CD14-positive monocyte (primary cell): Measurements from ENCODE around the gene SCN8A. TPM values are rescaled to one million over a fixed set of nuclear protein-coding genes. Genes with fewer than 3 reads are reported as not detected.

Experiments
- DNase-seq, 3 donors: peaks; one replicate each; pipeline ENCODE4 v3.0.0-alpha.2; 2011 to 2022
- H2AFZ ChIP-seq: 2 replicates; pipeline ENCODE4 v1.6.0; 2012; ENCODE audit warnings: mild to moderate bottlenecking, low read depth, low read length, inconsistent platforms; ENCODE audit not compliant: insufficient read depth, poor library complexity, severe bottlenecking
- H3K27ac ChIP-seq, 2 donors: 1 replicate in 1 of 2; 2 replicates in 1 of 2; pipeline ENCODE4 v1.5.1; 2012 to 2013; ENCODE audit warnings: low read length in 2 of 2, control low read depth in 1 of 2, inconsistent platforms in 1 of 2, low read depth in 1 of 2, mild to moderate bottlenecking in 1 of 2
- H3K27me3 ChIP-seq, 2 donors: one replicate each; pipeline versions ENCODE4 v1.6.0 to v1.6.1; 2011 to 2013; ENCODE audit warnings: low read length in 2 of 2; ENCODE audit not compliant: control insufficient read depth in 2 of 2, insufficient read depth in 2 of 2
- H3K36me3 ChIP-seq, 2 donors: replicated peaks in 1 of 2; 1 replicate in 1 of 2; 2 replicates in 1 of 2; pipeline versions ENCODE4 v1.5.1 to v1.6.1; 2012 to 2013; ENCODE audit warnings: low read length in 2 of 2, control low read depth in 1 of 2, inconsistent platforms in 1 of 2, mild to moderate bottlenecking in 1 of 2; ENCODE audit not compliant: insufficient read depth in 2 of 2, control insufficient read depth in 1 of 2
- H3K4me1 ChIP-seq, 2 donors: 1 replicate in 1 of 2; 2 replicates in 1 of 2; pipeline versions ENCODE4 v1.5.1 to v1.6.1; 2012 to 2013; ENCODE audit warnings: low read length in 2 of 2, control low read depth in 1 of 2, inconsistent platforms in 1 of 2, mild to moderate bottlenecking in 1 of 2, moderate library complexity in 1 of 2; ENCODE audit not compliant: insufficient read depth in 2 of 2, control insufficient read depth in 1 of 2
- H3K4me2 ChIP-seq: replicated peaks from 2 replicates; pipeline ENCODE3; 2012; ENCODE audit warnings: low read length, moderate library complexity, mild to moderate bottlenecking; ENCODE audit not compliant: poor library complexity, severe bottlenecking; ENCODE audit errors: extremely low read depth
- H3K4me3 ChIP-seq, 3 experiments: fragments of 200-600 bp in 1 of 3; sonication (generic) in 1 of 3; replicated peaks in 1 of 3; 1 replicate in 2 of 3; 2 replicates in 1 of 3; pipeline ENCODE4 v1.5.1; 2011 to 2013; ENCODE audit warnings: low read length in 3 of 3, mild to moderate bottlenecking in 3 of 3, control low read depth in 2 of 3, low read depth in 2 of 3, inconsistent platforms in 1 of 3, moderate library complexity in 1 of 3
- H3K79me2 ChIP-seq: 2 replicates; pipeline ENCODE4 v1.6.0; 2012; ENCODE audit warnings: mild to moderate bottlenecking, control low read depth, inconsistent platforms, low read length, moderate library complexity; ENCODE audit not compliant: insufficient read depth
- H3K9ac ChIP-seq: 2 replicates; pipeline ENCODE4 v1.6.0; 2017; ENCODE audit warnings: low read length, mild to moderate bottlenecking; ENCODE audit not compliant: insufficient read depth, poor library complexity, severe bottlenecking
- H3K9me3 ChIP-seq, 2 donors: replicated peaks in 1 of 2; 1 replicate in 1 of 2; 2 replicates in 1 of 2; pipeline versions ENCODE4 v1.5.1 to v1.6.1; 2012 to 2013; ENCODE audit warnings: low read length in 2 of 2, control low read depth in 1 of 2; ENCODE audit not compliant: control insufficient read depth in 1 of 2, insufficient read depth in 1 of 2
- H4K20me1 ChIP-seq: 2 replicates; pipeline ENCODE4 v1.6.0; 2012; ENCODE audit warnings: mild to moderate bottlenecking, low read length, control low read depth, moderate library complexity; ENCODE audit not compliant: insufficient read depth
- H3K27ac Mint-ChIP-seq, 7 donors: one replicate each; pipeline ENCODE4 v1.8.0; 2020; ENCODE audit warnings: mild to moderate bottlenecking in 7 of 7, mixed read lengths in 7 of 7, moderate library complexity in 6 of 7, inconsistent platforms in 2 of 7
- H3K27me3 Mint-ChIP-seq, 3 donors: one replicate each; pipeline ENCODE4 v1.8.0; 2021 to 2022; ENCODE audit warnings: low read depth in 3 of 3, mild to moderate bottlenecking in 3 of 3, mixed read lengths in 3 of 3, moderate library complexity in 3 of 3, inconsistent platforms in 1 of 3
- H3K36me3 Mint-ChIP-seq, 2 donors: one replicate each; pipeline ENCODE4 v1.8.0; 2020; ENCODE audit warnings: mixed read lengths in 2 of 2, inconsistent platforms in 1 of 2, mild to moderate bottlenecking in 1 of 2
- H3K4me1 Mint-ChIP-seq: one replicate; pipeline ENCODE4 v1.8.0; 2020; ENCODE audit warnings: mild to moderate bottlenecking, mixed read lengths
- H3K4me3 Mint-ChIP-seq, 2 donors: one replicate each; pipeline ENCODE4 v1.8.0; 2020; ENCODE audit warnings: mild to moderate bottlenecking in 2 of 2, mixed read lengths in 2 of 2, moderate library complexity in 1 of 2
- H3K9me3 Mint-ChIP-seq, 7 donors: one replicate each; pipeline ENCODE4 v1.8.0; 2020 to 2022; ENCODE audit warnings: mixed read lengths in 7 of 7, mild to moderate bottlenecking in 6 of 7, moderate library complexity in 6 of 7, inconsistent platforms in 2 of 7
- CTCF ChIP-seq: fragments of 200-600 bp; IDR thresholded peaks from one replicate; pipeline ENCODE4 v1.8.0; 2022; ENCODE audit warnings: antibody characterized with exemption, mild to moderate bottlenecking
- WGBS: methylation state at CpG from one replicate; pipeline ENCODE4 v1.1.5; 2013; ENCODE audit warnings: missing lambda C conversion rate; ENCODE audit not compliant: insufficient coverage; 5-methylcytosine and 5-hydroxymethylcytosine counted together
- intact Hi-C, 2 donors: fragments of 100-400 bp; cut with micrococcal nuclease; formaldehyde crosslinking; loops; one replicate each; pipeline versions ENCODE4 v1.15.0 to v1.15.1; 2023
- polyA plus RNA-seq, 3 donors: library from polyadenylated mRNA; depleted of rRNA in 1 of 3; unstranded in 2 of 3; stranded (reverse) in 1 of 3; fragments of 300-500 nt in 2 of 3; fragments of >200 nt in 1 of 3; fragmentation: Illumina TruSeq in 2 of 3; gene quantifications; 1 replicate in 2 of 3; 2 replicates in 1 of 3; pipeline ENCODE4 v1.2.3, GENCODE V29; 2012 to 2021

Gene SCN8A
- polyA plus RNA-seq, 3 donors, result 0.03 TPM; not detected in 2

- no peak for TF ChIP-seq CTCF
- Histone ChIP-seq H4K20me1 (no peaks in the 10 kb centered on the region), H3K4me3 (no peak overlapping the region), H3K4me1 (peaks cover 0 to 6% of the 10 kb centered on the region in 2 donors), H3K27ac (no peak overlapping the region), H3K79me2 (no peaks in the 10 kb centered on the region), H3K4me2 (no peak overlapping the region), H2AFZ (no peak overlapping the region), H3K27me3 (no peaks in the 10 kb centered on the region), H3K36me3 (no peaks in the 10 kb centered on the region), H3K9ac (no peak overlapping the region), H3K9me3 (no peaks in the 10 kb centered on the region)
- H3K27ac Mint-ChIP-seq, result no peak overlapping the region
- H3K9me3 Mint-ChIP-seq, result no peaks in the 10 kb centered on the region
- H3K4me1 Mint-ChIP-seq, result peaks cover 7% of the 10 kb centered on the region
- H3K27me3 Mint-ChIP-seq, result peaks cover 0 to 3% (median 3%) of the 10 kb centered on the region in 3 donors
- no peak overlapping the region for H3K4me3 Mint-ChIP-seq
- no peak for DNase-seq
- intact Hi-C loops, result no loop called here
- H3K36me3 Mint-ChIP-seq, result no peaks in the 10 kb centered on the region
Observed at GRCh38 chr12:51753980-51754675, 163.1 kb downstream of the SCN8A start.

- peaks cover 0 to 6% of the 10 kb centered on the region in 2 donors for H3K4me1 ChIP-seq
- peaks cover 7% of the 10 kb centered on the region for H3K4me1 Mint-ChIP-seq
- DNase-seq, result no peak
- no peak overlapping the region for H3K4me3 Mint-ChIP-seq
- no peak overlapping the region for H3K9ac ChIP-seq
- no peak overlapping the region for H2AFZ ChIP-seq
- intact Hi-C loops, result no loop called here
- H4K20me1 ChIP-seq, result no peaks in the 10 kb centered on the region
- H3K27ac ChIP-seq, result no peak overlapping the region
- no peak overlapping the region for H3K4me3 ChIP-seq
- no peaks in the 10 kb centered on the region for H3K36me3 ChIP-seq
- H3K27me3 ChIP-seq, result no peaks in the 10 kb centered on the region
- peaks cover 0 to 3% (median 3%) of the 10 kb centered on the region in 3 donors for H3K27me3 Mint-ChIP-seq
- no peaks in the 10 kb centered on the region for H3K9me3 Mint-ChIP-seq
- H3K36me3 Mint-ChIP-seq, result no peaks in the 10 kb centered on the region
- H3K4me2 ChIP-seq, result no peak overlapping the region
- no peaks in the 10 kb centered on the region for H3K9me3 ChIP-seq
- no peak overlapping the region for H3K27ac Mint-ChIP-seq
- no CpG with 5 or more reads among the region's 2 CpGs for WGBS
- H3K79me2 ChIP-seq, result no peaks in the 10 kb centered on the region
- TF ChIP-seq CTCF, result no peak
Observed at GRCh38 chr12:51755251-51755650, 164.2 kb downstream of the SCN8A start.
